Fibroblast of villous mesenchyme (primary cell): Measurements from ENCODE around the gene CISD2. TPM values are rescaled to one million over a fixed set of nuclear protein-coding genes. Genes with fewer than 3 reads are reported as not detected.
"Not testable (repeated sequence)": the region's sequence is repeated elsewhere in the genome, so short reads cannot be mapped to it uniquely, and the experiment has no call there.

Experiments used
- DNase-seq: peaks from one replicate; pipeline ENCODE4 v3.0.0-alpha.2; 2010; ENCODE audit warnings: low read depth
- H3K4me3 ChIP-seq: 2 replicates; pipeline ENCODE4 v1.5.1; 2011; ENCODE audit warnings: low read depth, mild to moderate bottlenecking, low read length
- CTCF ChIP-seq: IDR thresholded peaks from 2 replicates; pipeline ENCODE4 v1.5.1; 2012; ENCODE audit warnings: low read depth, mild to moderate bottlenecking, low read length; ENCODE audit not compliant: insufficient read depth
- total RNA-seq: library from RNA; depleted of rRNA; stranded (reverse); fragments of >200 nt; gene quantifications from 2 replicates; pipeline ENCODE4 v1.2.3, GENCODE V29; 2012

Gene CISD2
- total RNA-seq, 1 donor = 36.3 TPM

GRCh38 chr4:102881343-102881742, 12.6 kb downstream of the CISD2 start:
- no peak for TF ChIP-seq CTCF
- H3K4me3 ChIP-seq = no peak overlapping the region
- DNase-seq = no peak

- no peak for TF ChIP-seq CTCF
- no peak for DNase-seq
- no peak overlapping the region for H3K4me3 ChIP-seq
Observed at GRCh38 chr4:102883278-102883677, 14.5 kb downstream of the CISD2 start.

- not testable (repeated sequence) for DNase-seq, H3K4me3 ChIP-seq
Observed at GRCh38 chr4:102888570-102888969, 19.8 kb downstream of the CISD2 start.

- DNase-seq, H3K4me3 ChIP-seq: not testable (repeated sequence)
Observed at GRCh38 chr4:102889866-102890265, 21.1 kb downstream of the CISD2 start.

- DNase-seq, H3K4me3 ChIP-seq: not testable (repeated sequence)
Observed at GRCh38 chr4:102896547-102896946, 27.8 kb downstream of the CISD2 start.

- DNase-seq, H3K4me3 ChIP-seq: not testable (repeated sequence)
Observed at GRCh38 chr4:102897610-102898009, 28.8 kb downstream of the CISD2 start.

- TF ChIP-seq CTCF = no peak
- no peak for DNase-seq
- H3K4me3 ChIP-seq = no peak overlapping the region
Observed at GRCh38 chr4:102901804-102902203, 33.0 kb downstream of the CISD2 start.

- H3K4me3 ChIP-seq = no peak overlapping the region
- no peak for TF ChIP-seq CTCF
- no peak for DNase-seq
Observed at GRCh38 chr4:102918859-102919258, 50.1 kb downstream of the CISD2 start.

- DNase-seq, H3K4me3 ChIP-seq: not testable (repeated sequence)
Observed at GRCh38 chr4:102919697-102920096, 50.9 kb downstream of the CISD2 start.

GRCh38 chr4:102935716-102936115, 66.9 kb downstream of the CISD2 start:
- no peak for TF ChIP-seq CTCF
- no peak for DNase-seq
- no peak overlapping the region for H3K4me3 ChIP-seq

- not testable (repeated sequence) for DNase-seq, H3K4me3 ChIP-seq
Observed at GRCh38 chr4:102938063-102938462, 69.3 kb downstream of the CISD2 start.
